GM18951 (cell line): ENCODE data around the gene GBP5.
"Not testable (repeated sequence)": the region's sequence is repeated elsewhere in the genome, so short reads cannot be mapped to it uniquely, and the experiment has no call there.

Source experiments
- POLR2A ChIP-seq: IDR thresholded peaks from 4 replicates; pipeline ENCODE4 v1.6.1; 2011; ENCODE audit warnings: mild to moderate bottlenecking; ENCODE audit not compliant: insufficient read length, insufficient read depth; ENCODE audit errors: extremely low read depth
- in situ Hi-C: fragments of 300-500 bp; cut with MboI; formaldehyde crosslinking; loops from one replicate; pipeline ENCODE4 v1.12.0; 2022; ENCODE audit warnings: low sequenced_read_pairs, mixed read lengths, inconsistent platforms; ENCODE audit not compliant: unreplicated experiment

Gene GBP5

GRCh38 chr1:89295187-89295586, 22.5 kb upstream of the GBP5 start:
- in situ Hi-C loops = no loop called here

GRCh38 chr1:89291276-89291675, 18.6 kb upstream of the GBP5 start:
- in situ Hi-C loops = no loop called here
- TF ChIP-seq POLR2A = no peak

More at GRCh38 chr1:89295187-89295586, 22.5 kb upstream of the GBP5 start:
- TF ChIP-seq POLR2A = no peak

- TF ChIP-seq POLR2A = no peak
- in situ Hi-C loops = no loop called here
Observed at GRCh38 chr1:89288051-89288340, 15.3 kb upstream of the GBP5 start.

- in situ Hi-C loops = no loop called here
- no peak for TF ChIP-seq POLR2A
Observed at GRCh38 chr1:89287181-89288050, 14.8 kb upstream of the GBP5 start.

GRCh38 chr1:89286549-89287180, 14.0 kb upstream of the GBP5 start:
- in situ Hi-C loops = no loop called here
- TF ChIP-seq POLR2A = no peak

- in situ Hi-C loops = no loop called here
- TF ChIP-seq POLR2A = no peak
Observed at GRCh38 chr1:89285745-89286380, 13.2 kb upstream of the GBP5 start.

GRCh38 chr1:89284078-89284763, 11.6 kb upstream of the GBP5 start:
- in situ Hi-C loops = not testable (repeated sequence)

- no peak for TF ChIP-seq POLR2A
- in situ Hi-C loops = no loop called here
Observed at GRCh38 chr1:89280766-89281165, 8.1 kb upstream of the GBP5 start.

GRCh38 chr1:89279011-89279466, 6.4 kb upstream of the GBP5 start:
- TF ChIP-seq POLR2A = no peak
- in situ Hi-C loops = no loop called here

GRCh38 chr1:89277725-89278124, 5.1 kb upstream of the GBP5 start:
- no peak for TF ChIP-seq POLR2A
- in situ Hi-C loops = no loop called here

GRCh38 chr1:89276690-89277089, 4.0 kb upstream of the GBP5 start:
- in situ Hi-C loops = no loop called here
- TF ChIP-seq POLR2A = no peak

- no peak for TF ChIP-seq POLR2A
- in situ Hi-C loops = no loop called here
Observed at GRCh38 chr1:89274411-89274857, 1.8 kb upstream of the GBP5 start.

GRCh38 chr1:89273324-89273778, 691 bp upstream of the GBP5 start:
- no peak for TF ChIP-seq POLR2A
- in situ Hi-C loops = no loop called here

- TF ChIP-seq POLR2A = no peak
- in situ Hi-C loops = no loop called here
Observed at GRCh38 chr1:89271341-89272015, 1.2 kb downstream of the GBP5 start.
